ENCODE data around the gene TMEM52.

DNA sequence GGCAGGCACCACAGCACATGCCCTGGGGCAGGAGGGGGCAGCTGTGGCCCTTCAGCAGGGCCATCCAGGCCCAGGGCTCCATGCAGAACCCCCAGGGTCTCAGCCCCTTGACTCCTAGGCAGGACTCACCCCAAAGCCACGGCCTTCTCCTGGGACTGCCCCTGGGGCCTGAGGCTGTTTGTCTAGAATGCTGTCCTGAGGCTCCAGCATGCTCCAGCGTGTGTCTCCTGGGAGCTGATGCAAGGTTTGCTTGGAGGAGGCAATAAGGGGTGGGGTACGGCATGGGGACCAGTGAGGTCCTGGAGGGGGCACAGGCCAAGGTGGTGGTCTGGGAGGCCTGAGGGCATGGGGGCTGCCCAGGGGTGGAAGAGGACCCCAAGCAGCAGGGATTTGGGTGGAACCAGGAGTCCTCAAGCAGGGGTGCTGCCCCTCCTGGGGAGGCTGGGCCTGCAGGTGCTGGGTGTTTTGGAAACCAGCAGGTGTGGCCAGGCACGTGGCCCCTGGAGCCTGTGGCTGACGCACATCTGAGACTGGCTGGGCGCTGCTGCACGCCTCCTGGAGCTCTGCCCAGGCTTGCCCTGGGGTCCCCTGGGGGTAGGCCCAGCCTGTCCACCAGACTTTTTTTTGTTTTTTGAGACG lies 11.9 kb downstream of the TMEM52 start:
- TF ChIP-seq, protein P1, sequence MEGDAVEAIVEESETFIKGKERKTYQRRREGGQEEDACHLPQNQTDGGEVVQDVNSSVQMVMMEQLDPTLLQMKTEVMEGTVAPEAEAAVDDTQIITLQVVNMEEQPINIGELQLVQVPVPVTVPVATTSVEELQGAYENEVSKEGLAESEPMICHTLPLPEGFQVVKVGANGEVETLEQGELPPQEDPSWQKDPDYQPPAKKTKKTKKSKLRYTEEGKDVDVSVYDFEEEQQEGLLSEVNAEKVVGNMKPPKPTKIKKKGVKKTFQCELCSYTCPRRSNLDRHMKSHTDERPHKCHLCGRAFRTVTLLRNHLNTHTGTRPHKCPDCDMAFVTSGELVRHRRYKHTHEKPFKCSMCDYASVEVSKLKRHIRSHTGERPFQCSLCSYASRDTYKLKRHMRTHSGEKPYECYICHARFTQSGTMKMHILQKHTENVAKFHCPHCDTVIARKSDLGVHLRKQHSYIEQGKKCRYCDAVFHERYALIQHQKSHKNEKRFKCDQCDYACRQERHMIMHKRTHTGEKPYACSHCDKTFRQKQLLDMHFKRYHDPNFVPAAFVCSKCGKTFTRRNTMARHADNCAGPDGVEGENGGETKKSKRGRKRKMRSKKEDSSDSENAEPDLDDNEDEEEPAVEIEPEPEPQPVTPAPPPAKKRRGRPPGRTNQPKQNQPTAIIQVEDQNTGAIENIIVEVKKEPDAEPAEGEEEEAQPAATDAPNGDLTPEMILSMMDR (IDR thresholded peaks at IDR 0.05): no peak
- no peak for TF ChIP-seq POLR2A (IDR thresholded peaks at IDR 0.05)
